Measurements from ENCODE around the gene TFEB. TPM values are rescaled to one million over a fixed set of nuclear protein-coding genes. Genes with fewer than 3 reads are reported as not detected.

The TFEB gene
- total RNA-seq, 2 experiments from 2014 or later = 11.7 to 13.4 TPM

GRCh38 chr6:41652866-41653652 is 82.3 kb downstream of the TFEB start:
- ChIA-PET CTCF (no interaction called here), POLR2A (interaction anchor here (0.6 kb wide), 1 partner anchor 41 kb away, joined by 3 read pairs; no protein-coding TSS in a partner anchor)
- H3K27me3 Mint-ChIP-seq = peaks cover 16% of the 10 kb centered on the region

GRCh38 chr6:41651962-41652657 is 83.3 kb downstream of the TFEB start:
- Mint-ChIP-seq H3K4me1 (ENCODE audit: low read depth) (no peaks in the 10 kb centered on the region), H3K27me3 (peaks cover 9% of the 10 kb centered on the region), H3K4me3 (no peak overlapping the region), H3K9me3 (no peaks in the 10 kb centered on the region), H3K36me3 (no peaks in the 10 kb centered on the region), H3K27ac (no peak overlapping the region)
- intact Hi-C loops (cut with micrococcal nuclease) = no loop called here
- ChIA-PET POLR2A (interaction anchor here (0.6 kb wide), 1 partner anchor 42 kb away, joined by 3 read pairs; no protein-coding TSS in a partner anchor), CTCF (no interaction called here)
- no peak for DNase-seq

More at GRCh38 chr6:41652866-41653652, 82.3 kb downstream of the TFEB start:
- no peaks in the 10 kb centered on the region for H3K36me3 Mint-ChIP-seq
- H3K4me3 Mint-ChIP-seq = no peak overlapping the region
- DNase-seq = no peak
- H3K27ac Mint-ChIP-seq = no peak overlapping the region
- H3K9me3 Mint-ChIP-seq = no peaks in the 10 kb centered on the region
- no peaks in the 10 kb centered on the region for H3K4me1 Mint-ChIP-seq (ENCODE audit: low read depth)
- intact Hi-C loops (cut with micrococcal nuclease) = no loop called here

GRCh38 chr6:41651246-41651961 is 84.0 kb downstream of the TFEB start:
- peaks cover 11% of the 10 kb centered on the region for H3K27me3 Mint-ChIP-seq
- no peaks in the 10 kb centered on the region for H3K36me3 Mint-ChIP-seq
- H3K4me1 Mint-ChIP-seq (ENCODE audit: low read depth) = no peaks in the 10 kb centered on the region
- no peak overlapping the region for H3K27ac Mint-ChIP-seq
- no peaks in the 10 kb centered on the region for H3K9me3 Mint-ChIP-seq
- intact Hi-C loops (cut with micrococcal nuclease) = no loop called here
- H3K4me3 Mint-ChIP-seq = no peak overlapping the region
- POLR2A ChIA-PET = no interaction called here
- CTCF ChIA-PET = interaction anchor here (1.4 kb wide), 1 partner anchor 49 kb away, joined by 3 read pairs; no protein-coding TSS in a partner anchor
- no peak for DNase-seq

GRCh38 chr6:41650120-41650519 is 85.3 kb downstream of the TFEB start:
- ChIA-PET POLR2A (no interaction called here), CTCF (interaction anchor here (1.4 kb wide), 1 partner anchor 48 kb away, joined by 3 read pairs; no protein-coding TSS in a partner anchor)
- no peaks in the 10 kb centered on the region for H3K4me1 Mint-ChIP-seq (ENCODE audit: low read depth)
- no peaks in the 10 kb centered on the region for H3K9me3 Mint-ChIP-seq
- H3K4me3 Mint-ChIP-seq = no peak overlapping the region
- H3K36me3 Mint-ChIP-seq = no peaks in the 10 kb centered on the region
- no peak overlapping the region for H3K27ac Mint-ChIP-seq
- H3K27me3 Mint-ChIP-seq = peaks cover 7% of the 10 kb centered on the region
- no peak for DNase-seq
- intact Hi-C loops (cut with micrococcal nuclease) = no loop called here

DNA sequence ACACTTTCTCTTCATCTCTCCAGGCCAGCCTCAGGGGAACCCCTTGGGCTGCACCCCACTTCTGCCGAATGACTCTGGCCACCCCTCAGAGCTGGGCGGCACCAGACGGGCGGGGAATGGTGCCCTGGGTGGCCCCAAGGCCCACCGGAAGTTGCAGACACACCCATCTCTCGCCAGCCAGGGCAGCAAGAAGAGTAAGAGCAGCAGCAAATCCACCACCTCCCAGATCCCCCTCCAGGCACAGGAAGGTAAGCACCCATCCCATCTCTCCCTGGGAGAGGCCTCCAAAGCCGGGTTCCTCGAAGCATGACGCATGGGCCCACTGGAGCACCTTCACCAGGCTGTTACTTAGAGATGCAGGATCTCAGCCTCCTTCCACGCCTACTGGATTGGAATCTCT is 85.8 kb downstream of the TFEB start:
- Mint-ChIP-seq H3K4me3 (no peak overlapping the region), H3K36me3 (no peaks in the 10 kb centered on the region), H3K27ac (no peak overlapping the region), H3K4me1 (ENCODE audit: low read depth) (no peaks in the 10 kb centered on the region), H3K9me3 (no peaks in the 10 kb centered on the region), H3K27me3 (peaks cover 4% of the 10 kb centered on the region)
- no peak for DNase-seq
- POLR2A ChIA-PET = no interaction called here
- CTCF ChIA-PET = no interaction called here
- intact Hi-C loops (cut with micrococcal nuclease) = no loop called here

GRCh38 chr6:41648921-41649320 is 86.5 kb downstream of the TFEB start:
- peaks cover 4% of the 10 kb centered on the region for H3K27me3 Mint-ChIP-seq
- CTCF ChIA-PET = interaction anchor here (1.1 kb wide), 1 partner anchor 224 kb away, joined by 3 read pairs; no protein-coding TSS in a partner anchor

DNA sequence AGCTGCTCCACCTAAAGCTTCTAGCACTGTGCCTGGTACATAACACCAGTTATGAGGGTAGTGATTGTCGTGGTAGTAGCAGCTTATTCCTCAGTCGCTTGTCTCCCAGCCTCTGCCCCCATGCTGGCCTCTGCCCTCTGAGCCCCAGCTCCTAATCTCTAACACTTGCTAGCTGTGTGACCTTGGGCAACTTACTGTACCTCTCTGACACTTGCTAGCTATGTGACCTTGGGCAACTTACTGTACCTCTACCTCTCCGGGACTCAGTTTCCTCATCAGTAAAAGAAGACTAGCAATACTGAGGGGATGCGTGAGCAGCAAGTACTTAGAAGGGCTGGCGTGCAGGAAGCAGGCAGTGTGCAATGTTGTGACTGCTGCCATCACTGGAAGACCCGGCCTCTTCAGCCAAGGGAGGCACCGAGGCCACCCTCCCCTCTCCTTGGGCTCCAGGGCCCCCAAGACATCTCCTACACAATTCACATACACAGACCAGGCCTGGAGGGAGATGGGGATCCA is 87.3 kb downstream of the TFEB start:
- intact Hi-C loops (cut with micrococcal nuclease) = no loop called here
- no peaks in the 10 kb centered on the region for H3K9me3 Mint-ChIP-seq
- no peak overlapping the region for H3K4me3 Mint-ChIP-seq
- POLR2A ChIA-PET = no interaction called here
- no peaks in the 10 kb centered on the region for H3K36me3 Mint-ChIP-seq
- DNase-seq = no peak
- H3K27me3 Mint-ChIP-seq = peaks cover 4% of the 10 kb centered on the region
- no peak overlapping the region for H3K27ac Mint-ChIP-seq
- CTCF ChIA-PET = interaction anchor here (1.1 kb wide), 1 partner anchor 223 kb away, joined by 3 read pairs; no protein-coding TSS in a partner anchor
- H3K4me1 Mint-ChIP-seq (ENCODE audit: low read depth) = no peaks in the 10 kb centered on the region

More at GRCh38 chr6:41648921-41649320, 86.5 kb downstream of the TFEB start:
- Mint-ChIP-seq H3K27ac (no peak overlapping the region), H3K36me3 (no peaks in the 10 kb centered on the region), H3K4me1 (ENCODE audit: low read depth) (no peaks in the 10 kb centered on the region), H3K9me3 (no peaks in the 10 kb centered on the region), H3K4me3 (no peak overlapping the region)
- DNase-seq = no peak
- intact Hi-C loops (cut with micrococcal nuclease) = no loop called here
- POLR2A ChIA-PET = no interaction called here

- CTCF ChIA-PET = no interaction called here
- Mint-ChIP-seq H3K36me3 (no peaks in the 10 kb centered on the region), H3K4me3 (no peak overlapping the region), H3K27ac (no peak overlapping the region), H3K27me3 (peaks cover 9% of the 10 kb centered on the region), H3K4me1 (ENCODE audit: low read depth) (no peaks in the 10 kb centered on the region), H3K9me3 (no peaks in the 10 kb centered on the region)
- intact Hi-C loops (cut with micrococcal nuclease) = no loop called here
- DNase-seq = no peak
- POLR2A ChIA-PET = no interaction called here
Measured at GRCh38 chr6:41647061-41647511, 88.3 kb downstream of the TFEB start.

DNA sequence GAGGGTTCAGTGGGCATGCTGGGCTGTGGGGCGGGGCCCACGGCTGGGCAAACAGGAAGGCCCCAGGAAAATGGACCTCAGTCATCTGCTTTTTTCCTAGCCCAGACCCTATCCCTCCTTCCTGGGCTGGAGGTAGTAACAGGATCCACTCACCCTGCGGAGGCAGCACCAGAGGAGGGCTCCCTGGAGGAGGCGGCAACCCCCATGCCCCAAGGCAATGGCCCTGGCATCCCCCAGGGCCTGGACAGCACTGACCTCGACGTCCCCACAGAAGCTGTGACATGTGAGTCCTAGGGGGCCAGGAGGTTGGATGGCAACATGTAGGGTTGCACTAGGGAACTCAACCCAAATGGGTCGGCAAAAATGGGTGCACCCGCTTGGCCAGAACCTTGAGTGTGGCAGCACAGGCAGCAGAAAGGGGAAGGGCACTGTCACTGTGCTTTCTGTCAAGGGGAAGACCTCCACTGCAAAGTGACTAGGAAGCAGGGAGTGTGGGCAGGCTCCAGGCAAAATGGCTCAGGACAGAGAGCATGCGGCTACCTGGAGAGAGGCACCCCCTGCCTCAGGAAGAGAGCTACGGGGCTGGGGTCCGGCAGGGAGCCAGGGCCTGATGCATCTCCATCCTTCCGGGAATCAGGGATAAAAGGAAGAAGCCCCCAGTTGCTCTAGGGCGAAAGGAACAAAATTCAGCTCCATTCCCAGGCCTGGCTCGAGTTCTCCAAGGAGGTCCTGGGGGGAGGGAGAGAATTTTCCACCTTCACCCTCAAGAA is 89.2 kb downstream of the TFEB start:
- H3K27ac Mint-ChIP-seq = no peak overlapping the region
- H3K4me1 Mint-ChIP-seq (ENCODE audit: low read depth) = no peaks in the 10 kb centered on the region
- H3K4me3 Mint-ChIP-seq = no peak overlapping the region
- POLR2A ChIA-PET = no interaction called here
- H3K9me3 Mint-ChIP-seq = no peaks in the 10 kb centered on the region
- no peak for DNase-seq
- CTCF ChIA-PET = no interaction called here
- no peaks in the 10 kb centered on the region for H3K36me3 Mint-ChIP-seq
- peaks cover 15% of the 10 kb centered on the region for H3K27me3 Mint-ChIP-seq
- intact Hi-C loops (cut with micrococcal nuclease) = no loop called here

- Mint-ChIP-seq H3K9me3 (no peaks in the 10 kb centered on the region), H3K27me3 (peaks cover 21% of the 10 kb centered on the region), H3K4me3 (no peak overlapping the region), H3K36me3 (no peaks in the 10 kb centered on the region), H3K27ac (no peak overlapping the region), H3K4me1 (ENCODE audit: low read depth) (no peaks in the 10 kb centered on the region)
- no peak for DNase-seq
- ChIA-PET POLR2A (no interaction called here), CTCF (no interaction called here)
- intact Hi-C loops (cut with micrococcal nuclease) = no loop called here
Measured at GRCh38 chr6:41645007-41645618, 90.3 kb downstream of the TFEB start.

- H3K27me3 Mint-ChIP-seq = peaks cover 27% of the 10 kb centered on the region
- no peaks in the 10 kb centered on the region for H3K36me3 Mint-ChIP-seq
- no peak overlapping the region for H3K4me3 Mint-ChIP-seq
- no peaks in the 10 kb centered on the region for H3K9me3 Mint-ChIP-seq
- CTCF ChIA-PET = no interaction called here
- H3K4me1 Mint-ChIP-seq (ENCODE audit: low read depth) = no peaks in the 10 kb centered on the region
- POLR2A ChIA-PET = no interaction called here
- DNase-seq = no peak
- H3K27ac Mint-ChIP-seq = no peak overlapping the region
- intact Hi-C loops (cut with micrococcal nuclease) = no loop called here
Measured at GRCh38 chr6:41644297-41644879, 91.0 kb downstream of the TFEB start.
